ENCODE results near the gene PIK3R6.

PIK3R6 gene

GRCh38 chr17:8792646-8793045 is 74.8 kb downstream of the PIK3R6 start:
- DNase-seq: no peak

DNA sequence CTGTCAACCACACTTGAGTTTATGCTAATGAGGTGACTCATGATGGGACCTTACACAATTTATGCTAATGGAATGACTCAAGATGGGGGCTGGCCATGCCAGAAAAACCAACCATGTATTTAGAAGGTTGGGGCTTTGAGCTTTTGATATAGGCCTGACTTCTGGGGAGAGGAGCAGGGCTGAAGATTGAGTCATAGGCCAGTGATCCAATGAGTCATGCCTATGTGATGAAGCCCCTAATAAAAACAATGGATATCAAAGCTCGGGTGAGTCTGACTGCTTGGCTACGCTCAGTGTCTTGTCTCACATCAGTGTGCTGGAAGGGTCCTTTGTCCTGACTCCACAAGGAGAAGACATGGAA is 75.6 kb downstream of the PIK3R6 start:
- no peak for DNase-seq

DNA sequence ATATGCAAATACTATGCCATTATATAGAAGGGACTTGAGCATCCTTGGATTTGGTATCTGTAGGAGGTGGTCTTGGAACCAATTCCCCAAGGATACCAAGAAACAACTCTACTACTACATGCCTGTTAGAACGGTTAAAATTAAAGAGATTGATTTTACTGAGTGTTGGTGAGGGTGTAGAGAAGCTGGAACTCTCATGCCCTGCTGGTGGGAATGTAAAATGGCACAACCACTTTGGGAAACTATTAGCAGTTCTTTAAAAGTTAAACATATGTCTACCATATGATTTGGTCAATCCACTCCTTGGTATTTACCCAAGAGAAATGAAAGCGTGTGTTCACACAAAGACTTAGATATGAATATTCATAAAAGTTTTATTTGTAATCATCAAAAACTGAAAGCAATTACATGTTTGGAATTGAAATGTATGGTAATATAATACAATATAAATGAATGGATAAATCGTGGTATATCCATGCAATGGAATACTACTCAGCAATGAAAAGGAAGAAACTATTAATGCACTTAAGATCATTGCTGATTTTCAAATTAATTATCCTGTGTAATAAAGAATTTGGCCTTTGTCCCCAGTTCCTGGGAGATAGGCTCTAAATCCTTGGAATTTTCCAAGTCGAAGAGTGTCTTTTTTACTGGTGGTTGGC is 76.1 kb downstream of the PIK3R6 start:
- no peak for DNase-seq

DNA sequence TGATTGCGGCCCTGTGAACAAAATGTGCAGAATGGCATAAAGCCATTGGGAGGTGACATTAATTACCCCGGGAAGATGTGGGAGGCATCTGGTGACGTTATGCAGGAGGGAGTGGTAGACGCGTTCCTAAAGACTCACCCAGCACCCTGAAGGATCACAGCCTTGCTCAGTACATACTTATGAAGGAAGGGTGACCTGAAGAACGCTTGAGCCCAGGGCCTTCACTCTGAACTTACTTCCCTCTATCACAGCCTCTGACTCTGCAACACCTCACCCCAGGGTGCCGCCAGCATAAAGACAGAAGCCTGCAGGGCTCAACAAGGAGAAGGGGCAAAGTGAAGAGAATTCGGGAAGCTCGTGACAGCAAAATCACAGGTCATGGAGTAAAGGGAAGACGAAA is 77.7 kb downstream of the PIK3R6 start:
- no peak for DNase-seq

- DNase-seq: no peak
Measured at GRCh38 chr17:8788998-8789397, 78.5 kb downstream of the PIK3R6 start.

DNA sequence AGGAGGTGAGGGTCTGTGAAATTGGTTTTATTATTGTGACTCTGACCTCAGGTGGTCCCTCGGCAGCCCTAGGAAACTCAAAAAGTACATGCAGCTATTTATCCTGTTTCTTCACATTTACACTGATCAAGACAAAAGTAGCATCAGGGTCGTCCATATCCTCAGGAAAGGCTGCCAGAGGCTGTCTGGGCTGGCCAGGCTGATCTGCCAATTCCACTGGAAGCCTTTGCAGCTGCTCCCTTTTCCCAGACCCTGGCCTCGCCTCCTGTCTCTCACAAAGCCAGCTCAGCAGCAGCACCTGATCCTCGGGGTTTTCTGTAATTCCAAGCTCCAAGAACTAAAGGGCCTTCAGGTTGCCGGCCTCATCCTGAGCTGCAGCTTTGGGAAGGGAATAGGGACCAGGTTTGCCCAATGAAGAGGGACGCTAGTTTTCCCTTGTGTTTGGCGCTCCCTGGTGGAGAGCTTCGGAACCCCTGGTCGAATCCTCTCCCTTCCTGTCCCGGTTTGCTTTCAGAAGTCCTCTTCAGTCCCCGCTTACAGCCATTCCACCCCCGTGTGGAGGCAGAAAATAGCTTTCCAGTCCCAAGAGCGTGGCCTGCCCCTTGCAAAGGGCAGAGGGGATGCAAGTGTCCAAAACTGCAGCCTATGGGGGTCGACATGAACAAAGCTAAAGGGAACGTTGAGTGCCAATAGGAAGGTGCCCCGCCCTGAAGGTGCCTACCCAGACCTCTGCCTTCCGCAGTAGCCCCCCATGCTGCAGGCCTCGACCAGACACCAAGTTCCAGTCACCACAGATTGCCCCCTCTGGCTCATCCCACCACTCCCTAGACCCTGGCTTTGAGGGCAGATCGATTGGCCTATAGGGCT is 81.7 kb downstream of the PIK3R6 start:
- no peak for DNase-seq

DNA sequence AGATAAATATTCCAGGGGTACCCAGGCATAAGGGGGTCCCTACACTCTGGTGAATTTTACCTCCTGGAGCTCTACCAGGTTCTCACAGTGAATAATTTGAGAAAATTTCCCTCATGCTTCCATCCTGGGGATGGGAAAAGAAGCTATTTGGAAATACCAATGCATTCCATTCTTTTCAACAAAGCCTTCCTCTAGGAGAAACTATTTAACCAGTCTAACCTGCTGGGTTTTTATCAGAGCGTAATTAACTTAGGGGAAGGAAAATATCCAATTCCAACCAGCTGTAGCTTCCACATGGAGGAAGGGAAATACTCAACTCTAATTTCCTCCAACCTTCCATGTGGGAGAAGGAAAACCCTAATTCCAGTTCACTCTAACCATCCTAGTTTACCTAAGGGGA is 85.3 kb downstream of the PIK3R6 start:
- DNase-seq: no peak

- DNase-seq: no peak
Measured at GRCh38 chr17:8781776-8782175, 85.7 kb downstream of the PIK3R6 start.

GRCh38 chr17:8776881-8777280 is 90.6 kb downstream of the PIK3R6 start:
- DNase-seq: no peak

DNA sequence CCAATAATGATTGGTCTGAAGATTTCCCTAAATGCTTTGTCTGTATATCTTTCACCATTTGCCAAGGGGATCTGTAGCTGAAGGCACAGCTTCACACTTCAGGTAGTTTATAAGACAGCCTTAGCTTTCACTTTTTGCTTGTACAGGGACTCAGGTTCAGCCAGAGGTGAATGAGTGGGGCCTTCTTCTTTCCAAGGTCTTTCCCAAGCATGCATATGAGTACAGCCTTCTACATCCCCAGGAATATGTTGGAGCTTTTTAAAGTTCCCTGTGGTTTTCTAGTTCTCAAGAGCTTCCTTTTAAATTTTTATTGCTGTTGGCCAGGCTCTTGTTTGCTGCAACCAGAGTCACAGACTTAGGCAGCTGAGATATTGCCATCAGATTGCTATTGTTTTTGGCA is 91.2 kb downstream of the PIK3R6 start:
- DNase-seq: no peak

GRCh38 chr17:8766731-8767130 is 100.7 kb downstream of the PIK3R6 start:
- no peak for DNase-seq

DNA sequence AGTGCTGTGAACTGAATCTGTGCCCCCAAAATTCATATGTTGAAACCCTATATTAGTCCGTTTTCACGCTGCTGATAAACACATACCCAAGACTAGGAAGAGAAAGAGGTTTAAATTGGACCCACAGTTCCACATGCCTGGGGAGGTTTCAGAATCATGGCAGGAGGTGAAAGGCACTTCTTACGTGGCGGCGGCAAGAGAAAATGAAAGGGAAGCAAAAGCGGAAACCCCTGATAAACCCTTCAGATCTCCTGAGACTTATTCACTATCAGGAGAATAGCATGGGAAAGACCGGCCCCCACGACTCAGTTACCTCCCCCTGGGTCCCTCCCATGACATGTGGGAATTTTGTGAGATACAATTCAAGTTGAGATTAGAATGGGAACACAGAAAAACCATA is 105.5 kb downstream of the PIK3R6 start:
- DNase-seq: no peak

GRCh38 chr17:8758137-8758596 is 109.3 kb downstream of the PIK3R6 start, which contains the start of gene SPDYE4:
SPDYE4 (minus strand) TSS chr17:8758546; CDS start chr17:8758382, 164 bp downstream.
- no peak for DNase-seq

DNA sequence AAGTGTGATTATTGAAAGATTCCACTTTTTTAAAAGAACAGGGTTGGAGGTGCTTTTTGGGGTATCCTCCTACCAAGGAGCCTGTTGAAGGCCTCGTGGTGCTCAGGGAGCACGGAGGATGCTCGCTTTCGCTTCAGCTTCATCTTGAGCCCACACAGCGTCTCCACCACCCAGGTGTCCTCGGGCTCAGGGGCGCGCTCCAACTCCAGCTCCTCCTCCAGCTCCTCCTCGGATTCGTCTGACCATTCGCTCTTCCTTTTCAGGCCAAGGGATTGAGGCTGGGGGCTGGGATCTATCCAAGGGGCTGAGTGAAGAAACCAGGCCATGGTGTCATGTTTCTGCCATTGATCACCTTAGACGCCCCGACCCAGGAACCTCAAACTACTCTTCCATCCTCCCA is 110.3 kb downstream of the PIK3R6 start:
- no peak for DNase-seq

DNA sequence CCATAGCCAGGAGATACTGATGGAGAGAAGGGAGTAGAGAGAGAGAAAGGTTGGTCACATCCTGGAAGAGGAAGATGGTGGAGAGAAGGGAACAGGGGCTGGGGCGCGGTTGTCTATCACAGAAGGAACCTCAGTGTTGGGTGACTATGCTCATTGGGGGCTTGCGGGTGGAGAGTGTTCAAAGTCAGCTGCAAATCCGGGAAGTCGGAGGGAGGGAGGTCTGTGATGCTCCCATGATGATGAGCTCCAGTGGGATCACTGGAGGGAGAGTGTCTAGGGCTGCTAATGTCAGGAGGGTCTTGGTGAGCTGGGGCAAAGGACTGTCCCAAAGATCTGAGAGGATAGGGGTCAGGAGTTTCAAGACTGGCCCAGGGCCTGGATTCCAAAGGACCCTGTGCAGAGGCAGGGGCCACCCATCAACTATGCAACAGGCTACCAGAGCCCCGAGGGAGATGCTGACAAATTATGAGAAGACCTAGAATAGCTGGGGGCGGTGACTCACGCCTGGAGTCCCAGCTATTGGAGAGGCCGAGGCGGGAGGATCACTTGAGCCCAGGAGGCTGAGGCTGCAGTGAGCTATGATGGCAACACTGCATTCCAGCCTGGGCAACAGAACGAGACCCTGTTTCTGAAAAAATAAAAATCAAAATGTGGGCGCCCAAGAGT is 111.8 kb downstream of the PIK3R6 start:
- no peak for DNase-seq

GRCh38 chr17:8754890-8755289 is 112.6 kb downstream of the PIK3R6 start:
- DNase-seq: no peak

GRCh38 chr17:8753976-8754440 is 113.5 kb downstream of the PIK3R6 start:
- DNase-seq: no peak

- no peak for DNase-seq
Measured at GRCh38 chr17:8753136-8753975, 114.1 kb downstream of the PIK3R6 start.

Data from NCI-H1436 treated with DMSO at 0.1 percent for 48 hours (cell line).